GM19463 (cell line): ENCODE data around the gene CDH13.

Experiments
- ATAC-seq: cut with Tn5 transposase; IDR thresholded peaks from one replicate; pipeline ENCODE4 v1.9.1; 2021; ENCODE audit warnings: mild to moderate bottlenecking, moderate library complexity; ENCODE audit not compliant: unreplicated experiment

The CDH13 gene

GRCh38 chr16:83443972-83444371, 817.2 kb downstream of the CDH13 start:
- ATAC-seq = no peak

- ATAC-seq = no peak
These were observed 820.8 kb downstream of the CDH13 start for GRCh38 chr16:83447560-83447959.

GRCh38 chr16:83449861-83450260, 823.1 kb downstream of the CDH13 start:
- ATAC-seq = no peak

- ATAC-seq = peak; percentile 44
These were observed 827.2 kb downstream of the CDH13 start for GRCh38 chr16:83453977-83454376.

GRCh38 chr16:83455716-83456115, 828.9 kb downstream of the CDH13 start:
- no peak for ATAC-seq

GRCh38 chr16:83456934-83457333, 830.2 kb downstream of the CDH13 start:
- ATAC-seq = no peak

GRCh38 chr16:83458612-83459011, 831.8 kb downstream of the CDH13 start:
- ATAC-seq = peak; percentile 75

GRCh38 chr16:83464991-83465390, 838.2 kb downstream of the CDH13 start:
- no peak for ATAC-seq

GRCh38 chr16:83470416-83470815, 843.6 kb downstream of the CDH13 start:
- no peak for ATAC-seq

GRCh38 chr16:83472776-83473501, 846.2 kb downstream of the CDH13 start:
- no peak for ATAC-seq

- no peak for ATAC-seq
These were observed 847.3 kb downstream of the CDH13 start for GRCh38 chr16:83473926-83474650.

GRCh38 chr16:83475108-83475507, 848.3 kb downstream of the CDH13 start:
- no peak for ATAC-seq

GRCh38 chr16:83481589-83481988, 854.8 kb downstream of the CDH13 start:
- no peak for ATAC-seq

GRCh38 chr16:83482545-83483162, 855.9 kb downstream of the CDH13 start:
- ATAC-seq = no peak

- ATAC-seq = no peak
These were observed 863.3 kb downstream of the CDH13 start for GRCh38 chr16:83490073-83490472.

- no peak for ATAC-seq
These were observed 867.7 kb downstream of the CDH13 start for GRCh38 chr16:83494459-83494858.

GRCh38 chr16:83501481-83501880, 874.7 kb downstream of the CDH13 start:
- no peak for ATAC-seq

- ATAC-seq = no peak
These were observed 881.5 kb downstream of the CDH13 start for GRCh38 chr16:83508295-83508694.

- no peak for ATAC-seq
These were observed 882.5 kb downstream of the CDH13 start for GRCh38 chr16:83509316-83509715.

- ATAC-seq = no peak
These were observed 884.1 kb downstream of the CDH13 start for GRCh38 chr16:83510906-83511305.

- no peak for ATAC-seq
These were observed 886.4 kb downstream of the CDH13 start for GRCh38 chr16:83513008-83513755.
